Measurements from ENCODE around the gene ZCCHC7.
A peak's percentile ranks its signal among the peaks of the same experiment; 100 is the strongest.
"Not testable (repeated sequence)": the region's sequence is repeated elsewhere in the genome, so short reads cannot be mapped to it uniquely, and the experiment has no call there.

Gene ZCCHC7

GRCh38 chr9:37301042-37301853 is 180.9 kb downstream of the ZCCHC7 start:
- DNase-seq, result no peak

- DNase-seq, result no peak
These were observed 181.4 kb downstream of the ZCCHC7 start for GRCh38 chr9:37301854-37302172.

GRCh38 chr9:37302277-37302676 is 181.9 kb downstream of the ZCCHC7 start:
- DNase-seq, result no peak

GRCh38 chr9:37303272-37303671 is 182.9 kb downstream of the ZCCHC7 start:
- DNase-seq, result not testable (repeated sequence)

GRCh38 chr9:37309136-37309535 is 188.8 kb downstream of the ZCCHC7 start:
- DNase-seq, result peak in 1 of 2 experiments; percentile 35

GRCh38 chr9:37311938-37312708 is 191.7 kb downstream of the ZCCHC7 start:
- DNase-seq, result no peak

- DNase-seq, result no peak
These were observed 203.9 kb downstream of the ZCCHC7 start for GRCh38 chr9:37324261-37324683.

- DNase-seq, result no peak
These were observed 204.5 kb downstream of the ZCCHC7 start for GRCh38 chr9:37324691-37325490.

- DNase-seq, result no peak
These were observed 205.4 kb downstream of the ZCCHC7 start for GRCh38 chr9:37325778-37326177.

GRCh38 chr9:37327553-37327952 is 207.2 kb downstream of the ZCCHC7 start:
- DNase-seq, result no peak

- DNase-seq, result no peak
These were observed 208.3 kb downstream of the ZCCHC7 start for GRCh38 chr9:37328556-37329227.

- DNase-seq, result no peak
These were observed 209.2 kb downstream of the ZCCHC7 start for GRCh38 chr9:37329576-37329975.

GRCh38 chr9:37331871-37332270 is 211.5 kb downstream of the ZCCHC7 start:
- no peak for DNase-seq

- no peak for DNase-seq
These were observed 212.2 kb downstream of the ZCCHC7 start for GRCh38 chr9:37332578-37332977.

GRCh38 chr9:37333288-37333687 is 212.9 kb downstream of the ZCCHC7 start:
- DNase-seq, result no peak

GRCh38 chr9:37335238-37335637 is 214.9 kb downstream of the ZCCHC7 start:
- DNase-seq, result no peak

GRCh38 chr9:37336150-37336549 is 215.8 kb downstream of the ZCCHC7 start:
- no peak for DNase-seq

GRCh38 chr9:37337301-37337890 is 217.0 kb downstream of the ZCCHC7 start:
- no peak for DNase-seq

GRCh38 chr9:37338218-37338617 is 217.8 kb downstream of the ZCCHC7 start:
- DNase-seq, result no peak

- DNase-seq, result no peak
These were observed 219.5 kb downstream of the ZCCHC7 start for GRCh38 chr9:37339923-37340322.

GRCh38 chr9:37340961-37341360 is 220.6 kb downstream of the ZCCHC7 start:
- DNase-seq, result no peak

GRCh38 chr9:37341704-37342103 is 221.3 kb downstream of the ZCCHC7 start:
- no peak for DNase-seq
